Panc1 (cell line): Measurements from ENCODE around the gene FCGBP.

ENCODE experiments used
- POLR2AphosphoS5 ChIP-seq: IDR thresholded peaks from 2 replicates; pipeline ENCODE4 v1.6.1; 2012; ENCODE audit warnings: mild to moderate bottlenecking, low read depth, low read length, moderate library complexity
- SIN3A ChIP-seq: IDR thresholded peaks from 2 replicates; pipeline ENCODE4 v1.6.1; 2012; ENCODE audit warnings: low read depth, mild to moderate bottlenecking, low read length, moderate library complexity, borderline replicate concordance; ENCODE audit not compliant: insufficient read depth
- TF ChIP-seq, protein P1 (sequence below): fragments of 450-650 bp; IDR thresholded peaks from 2 replicates; pipeline ENCODE4 v1.5.1; 2017; ENCODE audit warnings: mild to moderate bottlenecking
- TF ChIP-seq, protein P2 (sequence below), 2 experiments: IDR thresholded peaks; 2 replicates each; pipeline ENCODE4 v1.6.1; 2011 to 2012; ENCODE audit warnings: low read depth in 2 of 2, control low read depth in 1 of 2, low read length in 1 of 2, mild to moderate bottlenecking in 1 of 2, moderate library complexity in 1 of 2; ENCODE audit not compliant: insufficient read depth in 1 of 2

DNA sequence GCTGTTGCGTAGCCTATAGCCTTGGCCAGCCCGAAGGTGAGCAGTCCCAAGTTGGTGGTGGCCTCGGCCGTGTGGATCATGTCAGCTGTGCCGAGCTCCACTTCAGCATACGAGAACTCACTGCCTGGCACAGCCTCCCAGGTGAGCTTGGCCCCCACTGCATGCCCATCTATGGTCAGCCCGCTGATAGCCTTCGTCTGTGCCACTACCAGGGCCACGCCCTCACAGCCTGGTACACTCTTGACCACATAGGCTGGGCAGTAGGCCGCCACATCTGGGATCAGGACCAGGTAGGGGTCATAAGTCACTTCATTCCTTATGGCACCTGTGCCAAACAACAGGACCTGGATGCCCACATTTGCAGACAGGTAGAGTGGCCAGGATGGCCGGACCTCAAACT, 7.4 kb downstream of the FCGBP start:
- TF ChIP-seq, protein P1, sequence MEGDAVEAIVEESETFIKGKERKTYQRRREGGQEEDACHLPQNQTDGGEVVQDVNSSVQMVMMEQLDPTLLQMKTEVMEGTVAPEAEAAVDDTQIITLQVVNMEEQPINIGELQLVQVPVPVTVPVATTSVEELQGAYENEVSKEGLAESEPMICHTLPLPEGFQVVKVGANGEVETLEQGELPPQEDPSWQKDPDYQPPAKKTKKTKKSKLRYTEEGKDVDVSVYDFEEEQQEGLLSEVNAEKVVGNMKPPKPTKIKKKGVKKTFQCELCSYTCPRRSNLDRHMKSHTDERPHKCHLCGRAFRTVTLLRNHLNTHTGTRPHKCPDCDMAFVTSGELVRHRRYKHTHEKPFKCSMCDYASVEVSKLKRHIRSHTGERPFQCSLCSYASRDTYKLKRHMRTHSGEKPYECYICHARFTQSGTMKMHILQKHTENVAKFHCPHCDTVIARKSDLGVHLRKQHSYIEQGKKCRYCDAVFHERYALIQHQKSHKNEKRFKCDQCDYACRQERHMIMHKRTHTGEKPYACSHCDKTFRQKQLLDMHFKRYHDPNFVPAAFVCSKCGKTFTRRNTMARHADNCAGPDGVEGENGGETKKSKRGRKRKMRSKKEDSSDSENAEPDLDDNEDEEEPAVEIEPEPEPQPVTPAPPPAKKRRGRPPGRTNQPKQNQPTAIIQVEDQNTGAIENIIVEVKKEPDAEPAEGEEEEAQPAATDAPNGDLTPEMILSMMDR: no peak
- TF ChIP-seq POLR2AphosphoS5: no peak
- TF ChIP-seq, protein P2, sequence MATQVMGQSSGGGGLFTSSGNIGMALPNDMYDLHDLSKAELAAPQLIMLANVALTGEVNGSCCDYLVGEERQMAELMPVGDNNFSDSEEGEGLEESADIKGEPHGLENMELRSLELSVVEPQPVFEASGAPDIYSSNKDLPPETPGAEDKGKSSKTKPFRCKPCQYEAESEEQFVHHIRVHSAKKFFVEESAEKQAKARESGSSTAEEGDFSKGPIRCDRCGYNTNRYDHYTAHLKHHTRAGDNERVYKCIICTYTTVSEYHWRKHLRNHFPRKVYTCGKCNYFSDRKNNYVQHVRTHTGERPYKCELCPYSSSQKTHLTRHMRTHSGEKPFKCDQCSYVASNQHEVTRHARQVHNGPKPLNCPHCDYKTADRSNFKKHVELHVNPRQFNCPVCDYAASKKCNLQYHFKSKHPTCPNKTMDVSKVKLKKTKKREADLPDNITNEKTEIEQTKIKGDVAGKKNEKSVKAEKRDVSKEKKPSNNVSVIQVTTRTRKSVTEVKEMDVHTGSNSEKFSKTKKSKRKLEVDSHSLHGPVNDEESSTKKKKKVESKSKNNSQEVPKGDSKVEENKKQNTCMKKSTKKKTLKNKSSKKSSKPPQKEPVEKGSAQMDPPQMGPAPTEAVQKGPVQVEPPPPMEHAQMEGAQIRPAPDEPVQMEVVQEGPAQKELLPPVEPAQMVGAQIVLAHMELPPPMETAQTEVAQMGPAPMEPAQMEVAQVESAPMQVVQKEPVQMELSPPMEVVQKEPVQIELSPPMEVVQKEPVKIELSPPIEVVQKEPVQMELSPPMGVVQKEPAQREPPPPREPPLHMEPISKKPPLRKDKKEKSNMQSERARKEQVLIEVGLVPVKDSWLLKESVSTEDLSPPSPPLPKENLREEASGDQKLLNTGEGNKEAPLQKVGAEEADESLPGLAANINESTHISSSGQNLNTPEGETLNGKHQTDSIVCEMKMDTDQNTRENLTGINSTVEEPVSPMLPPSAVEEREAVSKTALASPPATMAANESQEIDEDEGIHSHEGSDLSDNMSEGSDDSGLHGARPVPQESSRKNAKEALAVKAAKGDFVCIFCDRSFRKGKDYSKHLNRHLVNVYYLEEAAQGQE (IDR thresholded peaks at IDR 0.05; ENCODE audit: insufficient read depth in 1 of 2, low read depth in 2 of 2, low read length in 1 of 2): no peak
- no peak for TF ChIP-seq SIN3A
